ENCODE data around the gene OR2T33. TPM values are rescaled to one million over a fixed set of nuclear protein-coding genes. Genes with fewer than 3 reads are reported as not detected.

OR2T33 gene
- total RNA-seq, 1 experiment from 2014 or later: not detected

Other genes with a start within 250 kb of the OR2T33 start
- 0.16 TPM in 1 of 2 replicates, not detected in the other for gene OR2L2, start 247.9 kb downstream of the OR2T33 start, total RNA-seq (2014; rRNA removed; shearing (Covaris generic); ENCODE audit: low replicate concordance)
- gene OR2L3, start 231.1 kb downstream of the OR2T33 start, total RNA-seq (2014; rRNA removed; shearing (Covaris generic); ENCODE audit: low replicate concordance): not detected in 2 replicates
- not detected in 2 replicates for gene OR2L13, start 182.8 kb downstream of the OR2T33 start, total RNA-seq (2014; rRNA removed; shearing (Covaris generic); ENCODE audit: low replicate concordance)
- gene OR2M5, start 132.8 kb downstream of the OR2T33 start, total RNA-seq (2014; rRNA removed; shearing (Covaris generic); ENCODE audit: low replicate concordance): not detected in 2 replicates
- gene OR2M2, start 103.2 kb downstream of the OR2T33 start, total RNA-seq (2014; rRNA removed; shearing (Covaris generic); ENCODE audit: low replicate concordance): not detected in 2 replicates
- gene OR2M3, start 80.7 kb downstream of the OR2T33 start, total RNA-seq (2014; rRNA removed; shearing (Covaris generic); ENCODE audit: low replicate concordance): not detected in 2 replicates
- gene OR2M4, start 46.6 kb downstream of the OR2T33 start, total RNA-seq (2014; rRNA removed; shearing (Covaris generic); ENCODE audit: low replicate concordance): not detected in 2 replicates
- not detected in 2 replicates for gene OR2T12, start 25.4 kb upstream of the OR2T33 start, total RNA-seq (2014; rRNA removed; shearing (Covaris generic); ENCODE audit: low replicate concordance)
- not detected in 2 replicates for gene OR2M7, start 46.6 kb upstream of the OR2T33 start, total RNA-seq (2014; rRNA removed; shearing (Covaris generic); ENCODE audit: low replicate concordance)
- not detected in 2 replicates for gene OR14C36, start 70.8 kb upstream of the OR2T33 start, total RNA-seq (2014; rRNA removed; shearing (Covaris generic); ENCODE audit: low replicate concordance)
- gene OR2T4, start 83.7 kb upstream of the OR2T33 start, total RNA-seq (2014; rRNA removed; shearing (Covaris generic); ENCODE audit: low replicate concordance): not detected in 2 replicates
- not detected in 2 replicates for gene OR2T6, start 97.8 kb upstream of the OR2T33 start, total RNA-seq (2014; rRNA removed; shearing (Covaris generic); ENCODE audit: low replicate concordance)
- not detected in 2 replicates for gene OR2T1, start 125.1 kb upstream of the OR2T33 start, total RNA-seq (2014; rRNA removed; shearing (Covaris generic); ENCODE audit: low replicate concordance)
- gene OR2T2, start 167.7 kb upstream of the OR2T33 start, total RNA-seq (2014; rRNA removed; shearing (Covaris generic); ENCODE audit: low replicate concordance): not detected in 2 replicates
- gene OR2T3, start 195.4 kb upstream of the OR2T33 start, total RNA-seq (2014; rRNA removed; shearing (Covaris generic); ENCODE audit: low replicate concordance): not detected in 2 replicates
- gene OR2T5, start 210.6 kb upstream of the OR2T33 start, total RNA-seq (2014; rRNA removed; shearing (Covaris generic); ENCODE audit: low replicate concordance): not detected in 2 replicates
- gene OR2G6, start 230.1 kb upstream of the OR2T33 start, total RNA-seq (2014; rRNA removed; shearing (Covaris generic); ENCODE audit: low replicate concordance): not detected in 2 replicates

Data from MG63 (cell line).